ENCODE results near the gene NUP133. TPM values are rescaled to one million over a fixed set of nuclear protein-coding genes. Genes with fewer than 3 reads are reported as not detected.

The NUP133 gene
- polyA plus RNA-seq, 4 donors, result 44.7 to 53.1 (median 49.2) TPM

Other genes starting within 250 kb of the NUP133 start
- 10 to 100 TPM; 51.9 to 65.9 (median 59.4) TPM for gene RAB4A, start 237.2 kb downstream of the NUP133 start, polyA plus RNA-seq (ENCODE audit: insufficient read length in 4 of 4)
- gene CCSAP, start 165.3 kb downstream of the NUP133 start, polyA plus RNA-seq (ENCODE audit: insufficient read length in 4 of 4), result 10 to 100 TPM in 3 of 4 donors, 1 to 10 TPM in 1; 8.9 to 11.9 (median 10.1) TPM
- 1 to 10 TPM in 2 of 4 donors, under 1 TPM in 2; 0.77 to 1.5 (median 1.1) TPM for gene ACTA1, start 74.2 kb downstream of the NUP133 start, polyA plus RNA-seq (ENCODE audit: insufficient read length in 4 of 4)
- gene ABCB10, start 50.4 kb upstream of the NUP133 start, polyA plus RNA-seq (ENCODE audit: insufficient read length in 4 of 4), result 10 to 100 TPM; 20.2 to 24.7 (median 22.0) TPM
- gene TAF5L, start 117.8 kb upstream of the NUP133 start, polyA plus RNA-seq (ENCODE audit: insufficient read length in 4 of 4), result 10 to 100 TPM; 17.3 to 21.2 (median 19.5) TPM
- gene URB2, start 117.9 kb upstream of the NUP133 start, polyA plus RNA-seq (ENCODE audit: insufficient read length in 4 of 4), result 1 to 10 TPM; 6.9 to 8.2 (median 7.9) TPM